GM12801 (cell line): ENCODE measurements around the gene KHDRBS1.

Source experiments
- TF ChIP-seq, protein P1 (sequence below): IDR thresholded peaks from one replicate; pipeline ENCODE4 v1.5.1; 2011; ENCODE audit warnings: control low read depth; ENCODE audit not compliant: insufficient read length; ENCODE audit errors: extremely low read depth

The KHDRBS1 gene

DNA sequence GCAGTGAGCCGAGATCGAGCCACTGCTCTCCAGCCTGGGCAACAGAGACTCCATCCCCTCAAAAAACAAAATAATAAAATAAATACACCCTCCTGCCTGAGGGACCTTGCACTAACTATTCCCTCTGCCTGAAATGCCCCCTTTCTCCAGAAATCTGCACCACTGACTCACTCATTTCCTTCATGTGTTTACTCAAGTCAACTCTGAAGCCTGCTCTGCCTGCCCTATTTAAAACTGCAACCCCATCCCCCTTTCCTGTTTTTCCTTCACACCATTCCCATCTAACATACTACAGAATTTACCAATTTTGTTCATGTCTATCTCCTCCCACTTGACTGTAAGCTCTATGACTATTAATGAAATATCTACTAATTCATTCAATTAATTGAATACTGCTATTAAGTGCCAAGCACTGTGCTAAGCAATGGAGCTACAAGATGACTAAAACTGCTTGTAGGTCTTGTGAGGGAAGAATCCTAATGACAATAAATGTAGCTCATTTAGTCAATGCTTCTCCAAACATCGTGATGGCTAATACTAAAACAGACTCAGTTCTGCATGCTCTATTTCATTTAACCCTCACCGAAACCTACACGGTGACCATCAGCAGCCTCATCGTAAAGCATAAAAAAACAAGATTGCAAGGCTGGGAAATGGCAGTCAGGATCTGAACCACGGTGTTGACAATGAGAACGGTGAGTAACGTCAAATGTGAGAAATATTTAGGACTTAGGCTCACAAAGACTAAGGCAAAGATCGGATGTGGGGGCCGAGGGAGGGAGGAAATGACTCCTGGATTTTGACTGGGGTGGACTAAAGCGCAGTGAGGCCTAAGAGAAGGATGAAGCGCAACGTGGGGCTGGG is 58.3 kb downstream of the KHDRBS1 start:
- TF ChIP-seq, protein P1, sequence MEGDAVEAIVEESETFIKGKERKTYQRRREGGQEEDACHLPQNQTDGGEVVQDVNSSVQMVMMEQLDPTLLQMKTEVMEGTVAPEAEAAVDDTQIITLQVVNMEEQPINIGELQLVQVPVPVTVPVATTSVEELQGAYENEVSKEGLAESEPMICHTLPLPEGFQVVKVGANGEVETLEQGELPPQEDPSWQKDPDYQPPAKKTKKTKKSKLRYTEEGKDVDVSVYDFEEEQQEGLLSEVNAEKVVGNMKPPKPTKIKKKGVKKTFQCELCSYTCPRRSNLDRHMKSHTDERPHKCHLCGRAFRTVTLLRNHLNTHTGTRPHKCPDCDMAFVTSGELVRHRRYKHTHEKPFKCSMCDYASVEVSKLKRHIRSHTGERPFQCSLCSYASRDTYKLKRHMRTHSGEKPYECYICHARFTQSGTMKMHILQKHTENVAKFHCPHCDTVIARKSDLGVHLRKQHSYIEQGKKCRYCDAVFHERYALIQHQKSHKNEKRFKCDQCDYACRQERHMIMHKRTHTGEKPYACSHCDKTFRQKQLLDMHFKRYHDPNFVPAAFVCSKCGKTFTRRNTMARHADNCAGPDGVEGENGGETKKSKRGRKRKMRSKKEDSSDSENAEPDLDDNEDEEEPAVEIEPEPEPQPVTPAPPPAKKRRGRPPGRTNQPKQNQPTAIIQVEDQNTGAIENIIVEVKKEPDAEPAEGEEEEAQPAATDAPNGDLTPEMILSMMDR = no peak

GRCh38 chr1:32072622-32073298 is 59.1 kb downstream of the KHDRBS1 start, which contains the start of gene TMEM39B:
Gene TMEM39B (plus strand): TSS chr1:32072939. CDS start chr1:32073048, 109 bp downstream.
- TF ChIP-seq, protein P1 = no peak

DNA sequence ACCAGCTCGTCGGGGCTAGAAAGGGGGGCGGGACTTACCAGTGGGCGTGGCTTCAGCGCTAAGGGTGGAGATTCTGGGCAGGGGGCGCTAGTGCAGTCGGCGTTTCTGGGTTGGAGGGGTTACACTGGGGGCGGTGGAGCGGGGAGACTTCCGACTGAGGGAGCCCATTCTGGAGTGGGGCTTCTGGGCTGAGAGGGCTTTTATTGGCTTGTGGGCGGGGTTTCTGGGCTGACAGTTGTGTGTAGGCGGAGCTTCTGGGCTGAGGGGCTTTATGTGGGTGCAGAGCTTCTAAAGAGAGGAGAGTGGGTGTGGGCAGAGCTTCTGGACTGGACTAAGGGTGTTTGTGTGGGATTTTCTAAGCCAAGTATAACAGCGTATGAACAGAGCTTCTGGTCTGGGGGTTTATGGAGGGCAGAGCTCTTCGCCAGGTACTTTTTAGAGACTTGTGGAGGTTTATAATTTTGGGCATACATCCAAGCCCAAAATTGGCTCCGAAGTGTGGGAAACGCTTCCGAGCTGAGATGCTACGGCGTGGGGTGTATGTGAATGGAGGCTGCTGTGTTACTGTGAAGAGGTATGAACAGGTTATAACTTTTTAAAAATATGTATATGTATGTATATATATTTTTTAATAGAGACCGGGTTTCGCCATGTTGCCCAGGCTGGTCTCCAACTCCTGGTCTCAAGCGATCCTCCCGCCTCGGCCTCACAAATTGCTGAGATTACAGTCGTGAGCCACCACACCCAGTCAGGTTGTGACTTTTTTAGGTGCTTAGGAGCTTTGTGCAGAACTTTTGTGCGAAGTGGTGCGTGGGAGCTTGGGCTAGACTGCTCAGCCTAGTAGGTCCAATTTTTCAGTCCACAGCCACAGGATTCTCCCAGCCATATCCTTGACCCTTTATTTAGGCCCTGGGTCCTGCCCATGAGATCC is 59.9 kb downstream of the KHDRBS1 start:
- TF ChIP-seq, protein P1 = no peak

GRCh38 chr1:32074841-32075240 is 61.2 kb downstream of the KHDRBS1 start:
- TF ChIP-seq, protein P1 = no peak

GRCh38 chr1:32077451-32077850 is 63.8 kb downstream of the KHDRBS1 start:
- TF ChIP-seq, protein P1 = no peak

DNA sequence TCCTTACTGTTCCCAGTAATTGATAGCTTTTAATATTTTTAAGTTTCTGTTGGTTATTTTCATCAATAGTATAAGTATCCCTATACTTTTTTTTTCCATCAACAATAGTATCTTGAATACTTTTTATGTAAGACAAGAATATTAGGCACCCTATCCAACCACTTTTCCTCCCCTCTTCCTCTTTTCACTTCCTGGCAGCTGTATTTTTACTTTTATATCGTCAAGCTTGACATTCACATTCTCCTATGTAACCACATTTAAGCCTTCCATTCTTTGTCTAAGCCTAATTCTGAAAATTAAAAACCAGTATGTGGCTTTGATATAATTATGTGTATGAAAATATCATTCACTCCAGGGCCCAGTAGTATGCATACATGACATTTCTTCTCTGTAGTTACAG is 68.4 kb downstream of the KHDRBS1 start:
- TF ChIP-seq, protein P1 = no peak
